ENCODE measurements around the gene ROR1. TPM values are rescaled to one million over a fixed set of nuclear protein-coding genes. Genes with fewer than 3 reads are reported as not detected.

Gene ROR1
- total RNA-seq, 1 donor, result 52.5 TPM

DNA sequence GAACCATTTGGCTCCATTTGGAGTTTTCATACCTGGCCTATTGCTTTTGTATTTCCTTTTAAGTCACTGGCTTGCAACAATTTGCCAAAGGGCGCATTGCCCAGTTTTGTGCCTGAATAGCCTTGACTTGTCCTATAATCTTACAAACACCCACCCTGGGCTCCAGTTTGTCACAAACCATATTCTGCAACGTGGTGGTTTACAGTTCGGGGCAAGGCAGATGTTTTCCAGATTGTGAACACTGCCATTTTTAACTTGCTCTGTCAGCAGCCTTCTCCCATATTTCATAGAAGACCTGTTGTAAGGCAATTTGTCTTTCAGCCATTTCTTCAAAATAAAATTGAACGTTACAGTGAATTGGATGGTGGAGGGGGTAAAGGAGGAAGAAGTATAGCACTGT is 376.4 kb downstream of the ROR1 start:
- Histone ChIP-seq H3K36me3 (ENCODE audit: insufficient read depth, low read length) (peaks cover 6% of the 10 kb centered on the region), H3K27ac (ENCODE audit: low read depth, low read length) (no peak overlapping the region), H3K27me3 (ENCODE audit: insufficient read depth, low read length) (no peaks in the 10 kb centered on the region), H3K4me1 (ENCODE audit: insufficient read depth, low read length) (peaks cover 9% of the 10 kb centered on the region), H3K4me3 (ENCODE audit: insufficient read depth, low read length) (no peak overlapping the region), H4K20me1 (ENCODE audit: insufficient read depth, low read length) (no peaks in the 10 kb centered on the region), H3K4me2 (ENCODE audit: insufficient read depth, low read length) (no peak overlapping the region), H3K79me2 (ENCODE audit: insufficient read depth, low read length) (no peaks in the 10 kb centered on the region), H2AFZ (ENCODE audit: low read length) (no peak overlapping the region), H3K9me3 (ENCODE audit: low read depth, low read length) (no peaks in the 10 kb centered on the region)
- TF ChIP-seq, protein P1, sequence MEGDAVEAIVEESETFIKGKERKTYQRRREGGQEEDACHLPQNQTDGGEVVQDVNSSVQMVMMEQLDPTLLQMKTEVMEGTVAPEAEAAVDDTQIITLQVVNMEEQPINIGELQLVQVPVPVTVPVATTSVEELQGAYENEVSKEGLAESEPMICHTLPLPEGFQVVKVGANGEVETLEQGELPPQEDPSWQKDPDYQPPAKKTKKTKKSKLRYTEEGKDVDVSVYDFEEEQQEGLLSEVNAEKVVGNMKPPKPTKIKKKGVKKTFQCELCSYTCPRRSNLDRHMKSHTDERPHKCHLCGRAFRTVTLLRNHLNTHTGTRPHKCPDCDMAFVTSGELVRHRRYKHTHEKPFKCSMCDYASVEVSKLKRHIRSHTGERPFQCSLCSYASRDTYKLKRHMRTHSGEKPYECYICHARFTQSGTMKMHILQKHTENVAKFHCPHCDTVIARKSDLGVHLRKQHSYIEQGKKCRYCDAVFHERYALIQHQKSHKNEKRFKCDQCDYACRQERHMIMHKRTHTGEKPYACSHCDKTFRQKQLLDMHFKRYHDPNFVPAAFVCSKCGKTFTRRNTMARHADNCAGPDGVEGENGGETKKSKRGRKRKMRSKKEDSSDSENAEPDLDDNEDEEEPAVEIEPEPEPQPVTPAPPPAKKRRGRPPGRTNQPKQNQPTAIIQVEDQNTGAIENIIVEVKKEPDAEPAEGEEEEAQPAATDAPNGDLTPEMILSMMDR (IDR thresholded peaks at IDR 0.05; ENCODE audit: extremely low read depth, low read depth, low read length), result no peak
- DNase-seq (ENCODE audit: insufficient read length, low spot score, missing footprints), result no peak

GRCh38 chr1:64150729-64151230 is 377.0 kb downstream of the ROR1 start:
- H3K4me2 ChIP-seq (ENCODE audit: insufficient read depth, low read length), result no peak overlapping the region
- H3K4me1 ChIP-seq (ENCODE audit: insufficient read depth, low read length), result peaks cover 9% of the 10 kb centered on the region
- DNase-seq (ENCODE audit: insufficient read length, low spot score, missing footprints), result no peak
- no peak overlapping the region for H2AFZ ChIP-seq (ENCODE audit: low read length)
- no peaks in the 10 kb centered on the region for H3K27me3 ChIP-seq (ENCODE audit: insufficient read depth, low read length)
- no peak overlapping the region for H3K4me3 ChIP-seq (ENCODE audit: insufficient read depth, low read length)
- no peaks in the 10 kb centered on the region for H3K79me2 ChIP-seq (ENCODE audit: insufficient read depth, low read length)
- H4K20me1 ChIP-seq (ENCODE audit: insufficient read depth, low read length), result no peaks in the 10 kb centered on the region
- no peaks in the 10 kb centered on the region for H3K9me3 ChIP-seq (ENCODE audit: low read depth, low read length)
- H3K27ac ChIP-seq (ENCODE audit: low read depth, low read length), result no peak overlapping the region
- TF ChIP-seq, protein P1 (IDR thresholded peaks at IDR 0.05; ENCODE audit: extremely low read depth, low read depth, low read length), result no peak
- H3K36me3 ChIP-seq (ENCODE audit: insufficient read depth, low read length), result peaks cover 3% of the 10 kb centered on the region

DNA sequence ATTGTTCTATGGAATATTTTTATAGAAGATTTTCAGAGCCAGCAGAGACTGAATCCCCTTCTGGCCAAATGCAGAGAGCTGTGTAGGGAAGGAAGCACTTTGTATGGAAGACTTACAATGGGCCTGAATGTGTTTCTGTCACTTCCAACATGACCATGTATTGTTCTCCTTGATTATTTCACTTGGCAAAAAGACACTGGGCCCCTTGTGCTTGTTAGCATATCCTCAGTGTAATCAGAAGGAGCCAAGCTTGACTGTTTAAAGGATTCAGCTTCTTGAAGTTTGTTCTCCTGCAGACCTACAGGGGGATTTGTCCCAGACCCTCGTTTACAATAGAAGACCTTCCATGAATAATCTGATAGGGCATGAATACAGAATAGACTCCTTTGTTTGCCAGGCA is 381.5 kb downstream of the ROR1 start:
- no peak overlapping the region for H2AFZ ChIP-seq (ENCODE audit: low read length)
- no peaks in the 10 kb centered on the region for H3K9me3 ChIP-seq (ENCODE audit: low read depth, low read length)
- H3K79me2 ChIP-seq (ENCODE audit: insufficient read depth, low read length), result no peaks in the 10 kb centered on the region
- H3K4me3 ChIP-seq (ENCODE audit: insufficient read depth, low read length), result no peak overlapping the region
- H3K27me3 ChIP-seq (ENCODE audit: insufficient read depth, low read length), result no peaks in the 10 kb centered on the region
- no peak for DNase-seq (ENCODE audit: insufficient read length, low spot score, missing footprints)
- H4K20me1 ChIP-seq (ENCODE audit: insufficient read depth, low read length), result no peaks in the 10 kb centered on the region
- H3K36me3 ChIP-seq (ENCODE audit: insufficient read depth, low read length), result peaks cover 11% of the 10 kb centered on the region
- no peak overlapping the region for H3K4me2 ChIP-seq (ENCODE audit: insufficient read depth, low read length)
- TF ChIP-seq, protein P1 (IDR thresholded peaks at IDR 0.05; ENCODE audit: extremely low read depth, low read depth, low read length), result no peak
- H3K27ac ChIP-seq (ENCODE audit: low read depth, low read length), result no peak overlapping the region
- peaks cover 1% of the 10 kb centered on the region for H3K4me1 ChIP-seq (ENCODE audit: insufficient read depth, low read length)

GRCh38 chr1:64161357-64161941 is 387.6 kb downstream of the ROR1 start:
- Histone ChIP-seq H3K4me3 (ENCODE audit: insufficient read depth, low read length) (no peak overlapping the region), H3K27me3 (ENCODE audit: insufficient read depth, low read length) (no peaks in the 10 kb centered on the region), H3K9me3 (ENCODE audit: low read depth, low read length) (no peaks in the 10 kb centered on the region), H3K36me3 (ENCODE audit: insufficient read depth, low read length) (peaks cover 16% of the 10 kb centered on the region), H4K20me1 (ENCODE audit: insufficient read depth, low read length) (no peaks in the 10 kb centered on the region), H2AFZ (ENCODE audit: low read length) (no peak overlapping the region), H3K27ac (ENCODE audit: low read depth, low read length) (peak overlapping the region; percentile 7), H3K4me2 (ENCODE audit: insufficient read depth, low read length) (peak overlapping the region; percentile 8), H3K4me1 (ENCODE audit: insufficient read depth, low read length) (peaks cover 35% of the 10 kb centered on the region), H3K79me2 (ENCODE audit: insufficient read depth, low read length) (no peaks in the 10 kb centered on the region)
- TF ChIP-seq, protein P1 (IDR thresholded peaks at IDR 0.05; ENCODE audit: extremely low read depth, low read depth, low read length), result no peak
- DNase-seq (ENCODE audit: insufficient read length, low spot score, missing footprints), result peak; percentile 77

Data from osteoblast (primary cell).